DND-41 (cell line): ENCODE measurements around the gene GRIP2.

Experiments used
- ATAC-seq: fragments of 200-7000 bp; cut with Tn5 transposase; 3 replicates; pipeline ENCODE4 v1.9.1; 2021; ENCODE audit warnings: low read depth; ENCODE audit not compliant: insufficient read depth
- DNase-seq: peaks from one replicate; pipeline ENCODE4 v3.0.0-alpha.2; 2020
- H2AFZ ChIP-seq: 2 replicates; pipeline ENCODE4 v1.6.0; 2012; ENCODE audit warnings: low read depth, low read length
- H3K27ac ChIP-seq: 2 replicates; pipeline ENCODE4 v1.5.1; 2012; ENCODE audit warnings: low read length, inconsistent platforms
- H3K27me3 ChIP-seq: fragments of 200-600 bp; sonication (generic); 2 replicates; pipeline ENCODE4 v1.6.0; 2012; ENCODE audit warnings: low read length, mild to moderate bottlenecking, inconsistent platforms; ENCODE audit not compliant: insufficient read depth, poor library complexity
- H3K36me3 ChIP-seq: 2 replicates; pipeline ENCODE4 v1.5.1; 2012; ENCODE audit warnings: low read length, inconsistent platforms; ENCODE audit not compliant: insufficient read depth
- H3K4me1 ChIP-seq: 2 replicates; pipeline ENCODE4 v1.5.1; 2012; ENCODE audit warnings: mild to moderate bottlenecking, low read length; ENCODE audit not compliant: insufficient read depth
- H3K4me2 ChIP-seq: 2 replicates; pipeline ENCODE4 v1.6.0; 2012; ENCODE audit warnings: mild to moderate bottlenecking, moderate library complexity, low read length, inconsistent platforms; ENCODE audit not compliant: insufficient read depth
- H3K4me3 ChIP-seq, 2 experiments: fragments of 200-600 bp in 1 of 2; shearing (Covaris generic) in 1 of 2; 2 replicates each; pipeline ENCODE4 v1.5.1; 2012 to 2016; ENCODE audit warnings: inconsistent platforms in 2 of 2, low read length in 2 of 2, mild to moderate bottlenecking in 2 of 2, low read depth in 1 of 2, moderate library complexity in 1 of 2
- H3K79me2 ChIP-seq: 2 replicates; pipeline ENCODE4 v1.6.0; 2012; ENCODE audit warnings: low read length, inconsistent platforms; ENCODE audit not compliant: insufficient read depth
- H3K9ac ChIP-seq: 2 replicates; pipeline ENCODE4 v1.6.0; 2012; ENCODE audit warnings: low read depth, mild to moderate bottlenecking, inconsistent platforms, low read length, moderate library complexity
- H3K9me3 ChIP-seq: 2 replicates; pipeline ENCODE4 v1.5.1; 2012; ENCODE audit warnings: low read length, moderate library complexity, mild to moderate bottlenecking, inconsistent platforms; ENCODE audit not compliant: insufficient read depth, severe bottlenecking
- H4K20me1 ChIP-seq: 2 replicates; pipeline ENCODE4 v1.6.0; 2012; ENCODE audit warnings: low read length; ENCODE audit not compliant: insufficient read depth
- EZH2 ChIP-seq: IDR thresholded peaks from 3 replicates; pipeline ENCODE4 v1.6.1; 2012; ENCODE audit warnings: borderline replicate concordance, low read depth, mild to moderate bottlenecking, moderate library complexity, low read length, inconsistent platforms; ENCODE audit not compliant: severe bottlenecking
- TF ChIP-seq, protein P1 (sequence below): IDR thresholded peaks from 2 replicates; pipeline ENCODE4 v1.5.1; 2012; ENCODE audit warnings: borderline replicate concordance, low read length, moderate library complexity, mild to moderate bottlenecking; ENCODE audit not compliant: poor library complexity, severe bottlenecking; ENCODE audit errors: extremely low read depth

Gene GRIP2

DNA sequence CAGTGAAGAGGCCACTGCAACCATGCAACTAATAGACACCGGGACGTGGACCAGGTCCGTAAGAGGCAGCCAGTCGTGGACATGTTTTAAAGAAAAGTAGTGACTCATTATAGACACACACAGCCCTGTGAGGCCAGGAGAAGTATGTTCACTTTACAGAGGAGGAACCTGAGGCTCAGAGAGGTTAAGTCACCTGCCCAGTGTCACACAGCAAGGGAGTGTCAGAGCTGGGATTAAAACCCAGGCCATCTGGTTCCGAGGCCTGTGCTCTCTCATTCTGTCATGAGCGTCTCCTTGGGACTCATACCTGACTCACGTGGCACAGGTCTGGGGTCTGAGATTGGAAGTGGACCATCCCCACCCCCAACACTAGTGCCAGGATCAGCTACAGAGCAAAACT is 28.1 kb upstream of the GRIP2 start:
- Histone ChIP-seq H3K27ac (no peak overlapping the region), H3K9ac (no peak overlapping the region), H4K20me1 (peaks cover 4% of the 10 kb centered on the region; the same call in 1 of the 2 replicates), H3K4me3 (no peak overlapping the region), H2AFZ (no peak overlapping the region), H3K4me1 (no peaks in the 10 kb centered on the region), H3K36me3 (no peaks in the 10 kb centered on the region), H3K4me2 (no peak overlapping the region), H3K9me3 (no peaks in the 10 kb centered on the region), H3K27me3 (peaks cover 3% of the 10 kb centered on the region), H3K79me2 (no peaks in the 10 kb centered on the region)
- ATAC-seq (no peak), DNase-seq (no peak)
- no peak for TF ChIP-seq EZH2

DNA sequence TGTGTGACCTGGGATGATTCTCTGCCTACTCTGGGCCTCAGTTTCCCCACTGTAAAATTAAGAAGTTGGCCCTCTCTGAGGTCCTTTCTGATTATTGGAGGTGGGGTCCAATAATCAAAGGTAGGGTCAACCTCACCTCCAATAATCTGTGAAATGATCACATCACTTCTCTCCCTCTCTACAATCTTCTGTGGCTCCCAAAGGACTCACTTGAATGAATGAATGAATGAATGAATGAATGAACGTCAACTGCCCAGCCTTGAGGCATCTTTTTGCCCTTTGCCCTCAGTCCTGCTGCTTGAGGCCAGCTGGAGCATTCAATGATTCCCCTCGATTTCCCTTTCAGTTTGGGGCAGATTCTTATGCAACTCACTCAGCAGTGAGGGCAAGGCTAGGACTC is 26.7 kb upstream of the GRIP2 start:
- Histone ChIP-seq H2AFZ (no peak overlapping the region), H3K4me3 (no peak overlapping the region), H3K27ac (no peak overlapping the region), H3K4me1 (no peaks in the 10 kb centered on the region), H3K9me3 (no peaks in the 10 kb centered on the region), H3K79me2 (no peaks in the 10 kb centered on the region), H3K36me3 (no peaks in the 10 kb centered on the region), H3K4me2 (no peak overlapping the region), H3K9ac (no peak overlapping the region), H3K27me3 (peaks cover 5% of the 10 kb centered on the region), H4K20me1 (peaks cover 4% of the 10 kb centered on the region; the same call in 1 of the 2 replicates)
- ATAC-seq, result no peak
- TF ChIP-seq, protein P1, sequence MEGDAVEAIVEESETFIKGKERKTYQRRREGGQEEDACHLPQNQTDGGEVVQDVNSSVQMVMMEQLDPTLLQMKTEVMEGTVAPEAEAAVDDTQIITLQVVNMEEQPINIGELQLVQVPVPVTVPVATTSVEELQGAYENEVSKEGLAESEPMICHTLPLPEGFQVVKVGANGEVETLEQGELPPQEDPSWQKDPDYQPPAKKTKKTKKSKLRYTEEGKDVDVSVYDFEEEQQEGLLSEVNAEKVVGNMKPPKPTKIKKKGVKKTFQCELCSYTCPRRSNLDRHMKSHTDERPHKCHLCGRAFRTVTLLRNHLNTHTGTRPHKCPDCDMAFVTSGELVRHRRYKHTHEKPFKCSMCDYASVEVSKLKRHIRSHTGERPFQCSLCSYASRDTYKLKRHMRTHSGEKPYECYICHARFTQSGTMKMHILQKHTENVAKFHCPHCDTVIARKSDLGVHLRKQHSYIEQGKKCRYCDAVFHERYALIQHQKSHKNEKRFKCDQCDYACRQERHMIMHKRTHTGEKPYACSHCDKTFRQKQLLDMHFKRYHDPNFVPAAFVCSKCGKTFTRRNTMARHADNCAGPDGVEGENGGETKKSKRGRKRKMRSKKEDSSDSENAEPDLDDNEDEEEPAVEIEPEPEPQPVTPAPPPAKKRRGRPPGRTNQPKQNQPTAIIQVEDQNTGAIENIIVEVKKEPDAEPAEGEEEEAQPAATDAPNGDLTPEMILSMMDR, result no peak
- no peak for TF ChIP-seq EZH2
- DNase-seq, result no peak

DNA sequence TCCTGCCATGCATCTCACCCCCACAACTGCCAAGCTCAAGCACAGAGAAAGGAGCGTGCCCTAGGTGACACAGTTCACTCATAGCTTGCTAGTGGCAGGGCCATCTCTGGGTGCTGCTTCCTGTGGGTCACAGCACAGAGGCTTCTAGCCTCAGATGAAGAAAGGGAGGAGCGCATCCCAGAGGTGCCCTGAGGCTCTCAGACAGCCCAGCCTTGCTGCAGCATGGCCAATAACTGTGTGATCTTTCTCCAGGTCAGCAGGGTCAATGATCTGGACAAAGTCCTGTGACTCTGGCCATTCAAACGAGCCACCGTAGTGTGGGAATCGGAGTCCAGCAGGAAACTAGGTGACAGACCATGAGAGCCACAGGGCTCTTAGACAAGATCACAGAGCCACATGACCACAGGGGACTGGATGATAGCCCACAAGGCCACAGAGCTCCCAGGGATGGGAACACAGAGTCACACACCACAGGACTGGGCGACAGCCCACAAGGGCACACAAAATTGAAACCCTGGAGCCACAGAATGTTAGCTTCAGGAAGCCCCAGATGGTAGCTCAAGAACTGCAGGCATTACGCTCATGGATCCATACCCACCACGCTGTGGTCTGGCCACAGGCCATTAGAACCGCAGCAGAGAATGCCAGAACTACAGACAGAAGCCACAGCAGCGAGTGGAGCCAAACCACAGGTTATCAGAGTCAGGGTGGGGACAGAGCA is 25.9 kb upstream of the GRIP2 start:
- H3K4me3 ChIP-seq, result no peak overlapping the region
- peak; percentile 20 for DNase-seq
- no peaks in the 10 kb centered on the region for H3K4me1 ChIP-seq
- no peak overlapping the region for H3K4me2 ChIP-seq
- no peak overlapping the region for H3K27ac ChIP-seq
- peaks cover 9% of the 10 kb centered on the region for H3K27me3 ChIP-seq
- no peaks in the 10 kb centered on the region for H3K36me3 ChIP-seq
- no peaks in the 10 kb centered on the region for H3K79me2 ChIP-seq
- no peak overlapping the region for H3K9ac ChIP-seq
- no peaks in the 10 kb centered on the region for H3K9me3 ChIP-seq
- H4K20me1 ChIP-seq, result peaks cover 4% of the 10 kb centered on the region; the same call in 1 of the 2 replicates
- TF ChIP-seq, protein P1, result no peak
- TF ChIP-seq EZH2, result no peak
- ATAC-seq, result peak; percentile 48; the same call in 2 of the 3 replicates
- no peak overlapping the region for H2AFZ ChIP-seq

DNA sequence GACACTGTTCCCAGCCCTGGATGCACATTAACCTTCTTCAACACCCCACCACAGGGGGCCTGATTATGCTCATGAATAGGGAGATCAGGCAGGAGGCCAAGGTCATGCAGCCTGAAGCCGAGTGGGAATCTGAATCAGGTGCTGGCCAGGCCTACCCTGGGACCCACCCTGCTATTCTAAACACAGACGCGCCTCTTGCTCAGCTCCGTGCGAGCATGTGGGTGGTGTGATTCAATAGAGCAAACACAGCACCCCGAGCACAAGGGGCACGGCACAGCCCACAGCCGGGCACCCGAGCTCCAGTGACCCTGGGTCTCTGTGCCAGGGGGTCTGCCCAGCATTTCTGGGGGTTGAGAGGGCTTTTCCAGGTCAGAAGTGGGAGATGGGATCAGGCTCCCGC is 24.6 kb upstream of the GRIP2 start:
- TF ChIP-seq, protein P1, result no peak
- TF ChIP-seq EZH2, result no peak
- peaks cover 4% of the 10 kb centered on the region; the same call in 1 of the 2 replicates for H4K20me1 ChIP-seq
- DNase-seq (no peak), ATAC-seq (no peak)
- no peak overlapping the region for H2AFZ ChIP-seq
- no peak overlapping the region for H3K9ac ChIP-seq
- H3K79me2 ChIP-seq, result no peaks in the 10 kb centered on the region
- H3K27ac ChIP-seq, result no peak overlapping the region
- peaks cover 6% of the 10 kb centered on the region for H3K27me3 ChIP-seq
- H3K9me3 ChIP-seq, result no peaks in the 10 kb centered on the region
- H3K4me1 ChIP-seq, result no peaks in the 10 kb centered on the region
- no peaks in the 10 kb centered on the region for H3K36me3 ChIP-seq
- H3K4me2 ChIP-seq, result no peak overlapping the region
- no peak overlapping the region for H3K4me3 ChIP-seq
